B cell (primary cell): Measurements from ENCODE around the gene TMEM147.

ENCODE experiments used
- EZH2 ChIP-seq: IDR thresholded peaks from 2 replicates; pipeline ENCODE4 v1.6.1; 2012; ENCODE audit warnings: borderline replicate concordance, low read depth, mild to moderate bottlenecking, moderate library complexity, low read length; ENCODE audit not compliant: insufficient read depth, poor library complexity, severe bottlenecking
- TF ChIP-seq, protein P1 (sequence below): fragments of 200-600 bp; IDR thresholded peaks from one replicate; pipeline ENCODE4 v1.8.0; 2022; ENCODE audit warnings: antibody characterized with exemption, mild to moderate bottlenecking

DNA sequence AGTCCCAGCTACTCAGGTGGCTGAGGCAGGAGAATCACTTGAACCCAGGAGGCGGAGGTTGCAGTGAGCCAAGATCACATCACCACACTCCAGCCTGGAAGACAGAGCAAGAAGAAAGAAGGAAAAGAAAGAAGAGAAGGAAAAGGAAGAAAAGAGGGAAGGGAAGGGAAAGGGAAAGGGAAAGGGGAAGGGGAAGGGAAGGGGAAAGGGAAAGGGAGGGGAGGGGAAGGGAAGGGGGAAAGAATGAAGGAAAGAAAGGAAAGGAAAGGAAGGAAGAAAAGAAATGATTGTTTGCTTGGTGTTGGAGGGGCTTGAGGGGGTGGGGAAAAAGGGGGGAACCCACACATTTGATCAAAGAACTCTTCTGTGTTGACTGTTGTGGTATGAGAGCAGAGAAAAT, 50.5 kb downstream of the TMEM147 start:
- TF ChIP-seq, protein P1, sequence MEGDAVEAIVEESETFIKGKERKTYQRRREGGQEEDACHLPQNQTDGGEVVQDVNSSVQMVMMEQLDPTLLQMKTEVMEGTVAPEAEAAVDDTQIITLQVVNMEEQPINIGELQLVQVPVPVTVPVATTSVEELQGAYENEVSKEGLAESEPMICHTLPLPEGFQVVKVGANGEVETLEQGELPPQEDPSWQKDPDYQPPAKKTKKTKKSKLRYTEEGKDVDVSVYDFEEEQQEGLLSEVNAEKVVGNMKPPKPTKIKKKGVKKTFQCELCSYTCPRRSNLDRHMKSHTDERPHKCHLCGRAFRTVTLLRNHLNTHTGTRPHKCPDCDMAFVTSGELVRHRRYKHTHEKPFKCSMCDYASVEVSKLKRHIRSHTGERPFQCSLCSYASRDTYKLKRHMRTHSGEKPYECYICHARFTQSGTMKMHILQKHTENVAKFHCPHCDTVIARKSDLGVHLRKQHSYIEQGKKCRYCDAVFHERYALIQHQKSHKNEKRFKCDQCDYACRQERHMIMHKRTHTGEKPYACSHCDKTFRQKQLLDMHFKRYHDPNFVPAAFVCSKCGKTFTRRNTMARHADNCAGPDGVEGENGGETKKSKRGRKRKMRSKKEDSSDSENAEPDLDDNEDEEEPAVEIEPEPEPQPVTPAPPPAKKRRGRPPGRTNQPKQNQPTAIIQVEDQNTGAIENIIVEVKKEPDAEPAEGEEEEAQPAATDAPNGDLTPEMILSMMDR: no peak
- TF ChIP-seq EZH2: no peak
